Mucosa of rectum (tissue), 2 donors: Measurements from ENCODE around the gene SMURF2.

Experiments used
- H3K27ac ChIP-seq, 2 donors: one replicate each; pipeline ENCODE4 v1.7.0; 2013; ENCODE audit warnings: inconsistent platforms in 2 of 2, low read depth in 2 of 2, low read length in 2 of 2
- H3K27me3 ChIP-seq, 2 donors: one replicate each; pipeline ENCODE4 v1.7.0; 2013; ENCODE audit warnings: low read length in 2 of 2; ENCODE audit not compliant: control insufficient read depth in 2 of 2, insufficient read depth in 2 of 2
- H3K36me3 ChIP-seq, 2 donors: one replicate each; pipeline ENCODE4 v1.7.0; 2013; ENCODE audit warnings: low read length in 2 of 2; ENCODE audit not compliant: control insufficient read depth in 2 of 2, insufficient read depth in 2 of 2
- H3K4me1 ChIP-seq, 2 donors: one replicate each; pipeline ENCODE4 v1.7.0; 2013; ENCODE audit warnings: low read length in 2 of 2, mild to moderate bottlenecking in 1 of 2; ENCODE audit not compliant: control insufficient read depth in 2 of 2, insufficient read depth in 2 of 2
- H3K4me3 ChIP-seq, 2 donors: one replicate each; pipeline ENCODE4 v1.7.0; 2013; ENCODE audit warnings: low read length in 2 of 2
- H3K9ac ChIP-seq, 2 donors: one replicate each; pipeline ENCODE4 v1.7.0; 2013; ENCODE audit warnings: low read length in 2 of 2, low read depth in 1 of 2, mild to moderate bottlenecking in 1 of 2
- H3K9me3 ChIP-seq, 2 donors: one replicate each; pipeline ENCODE4 v1.7.0; 2013; ENCODE audit warnings: low read length in 2 of 2; ENCODE audit not compliant: control insufficient read depth in 2 of 2
- donor health status: healthy.
- donor health status: Normal muscosa, but diverticular disease.

Gene SMURF2

GRCh38 chr17:64655704-64656103 lies 6.4 kb downstream of the SMURF2 start:
- H3K9ac ChIP-seq: no peak overlapping the region
- H3K4me1 ChIP-seq: peaks cover 0 to 4% of the 10 kb centered on the region in 2 donors
- no peaks in the 10 kb centered on the region for H3K9me3 ChIP-seq
- no peaks in the 10 kb centered on the region for H3K36me3 ChIP-seq
- no peak overlapping the region for H3K4me3 ChIP-seq
- no peak overlapping the region for H3K27ac ChIP-seq
- H3K27me3 ChIP-seq: no peaks in the 10 kb centered on the region

- no peak overlapping the region for H3K4me3 ChIP-seq
- H3K36me3 ChIP-seq: no peaks in the 10 kb centered on the region
- peaks cover 0 to 1% of the 10 kb centered on the region in 2 donors for H3K4me1 ChIP-seq
- H3K9ac ChIP-seq: no peak overlapping the region
- H3K27me3 ChIP-seq: no peaks in the 10 kb centered on the region
- no peaks in the 10 kb centered on the region for H3K9me3 ChIP-seq
- H3K27ac ChIP-seq: no peak overlapping the region
These were observed 8.1 kb downstream of the SMURF2 start for GRCh38 chr17:64653985-64654355.

DNA sequence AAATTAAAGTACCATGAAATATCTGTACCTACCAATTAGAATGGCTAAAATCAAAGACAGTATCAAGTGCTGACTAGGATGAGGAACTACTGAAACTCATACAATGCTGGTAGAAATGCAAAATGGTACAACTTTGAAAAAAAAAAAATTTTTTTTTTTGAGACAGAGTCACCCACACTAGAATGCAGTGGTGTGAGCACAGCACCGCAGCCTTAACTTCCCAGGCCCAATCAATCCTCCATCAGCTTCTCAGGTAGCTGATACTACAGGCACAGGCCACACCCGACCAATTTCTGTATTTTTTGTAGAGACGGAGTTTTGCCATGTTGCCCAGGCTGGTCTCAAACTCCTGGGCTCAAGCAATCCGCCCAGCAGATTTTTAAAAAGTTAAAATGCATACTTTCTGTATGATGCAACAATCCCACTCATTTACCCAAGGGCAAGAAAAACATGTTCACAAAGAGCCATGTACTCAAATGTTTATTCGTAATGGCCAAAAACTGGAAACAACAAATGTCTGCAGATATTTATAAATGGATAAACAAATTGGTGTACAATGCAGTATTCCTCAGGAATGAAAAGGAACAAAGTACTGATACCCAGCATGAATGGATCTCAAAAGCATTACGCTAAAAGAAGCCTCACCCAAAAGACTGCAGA lies 8.7 kb downstream of the SMURF2 start:
- Histone ChIP-seq H3K9me3 (no peaks in the 10 kb centered on the region), H3K9ac (no peak overlapping the region), H3K27me3 (no peaks in the 10 kb centered on the region), H3K4me3 (no peak overlapping the region), H3K27ac (no peak overlapping the region), H3K4me1 (peaks cover 0 to 3% of the 10 kb centered on the region in 2 donors), H3K36me3 (no peaks in the 10 kb centered on the region)

DNA sequence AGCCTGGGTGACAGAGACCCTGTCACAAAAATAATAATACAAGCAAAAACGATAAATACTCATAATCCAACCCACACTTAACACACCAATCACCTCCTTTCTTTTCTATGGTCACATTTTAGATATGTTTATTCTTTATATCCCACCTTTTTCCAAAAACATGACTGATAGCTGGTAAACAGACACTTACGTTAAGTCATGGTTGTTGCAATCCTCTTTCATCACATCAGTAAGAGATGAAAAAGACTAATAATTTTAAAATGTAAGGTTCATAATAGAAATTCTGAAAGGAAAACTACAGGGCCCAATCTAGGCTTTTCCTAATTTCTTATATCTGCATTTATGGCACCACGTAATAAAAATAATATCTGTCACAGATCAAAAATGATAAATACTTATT lies 10.2 kb downstream of the SMURF2 start:
- peaks cover 0 to 1% of the 10 kb centered on the region in 2 donors for H3K36me3 ChIP-seq
- H3K9me3 ChIP-seq: no peaks in the 10 kb centered on the region
- H3K4me1 ChIP-seq: peaks cover 0 to 3% of the 10 kb centered on the region in 2 donors
- H3K27me3 ChIP-seq: no peaks in the 10 kb centered on the region
- no peak overlapping the region for H3K27ac ChIP-seq
- no peak overlapping the region for H3K9ac ChIP-seq
- no peak overlapping the region for H3K4me3 ChIP-seq

- Histone ChIP-seq H3K4me3 (no peak overlapping the region), H3K4me1 (peaks cover 0 to 3% of the 10 kb centered on the region in 2 donors), H3K27me3 (no peaks in the 10 kb centered on the region), H3K36me3 (peaks cover 0 to 4% of the 10 kb centered on the region in 2 donors), H3K9ac (no peak overlapping the region), H3K9me3 (no peaks in the 10 kb centered on the region), H3K27ac (no peak overlapping the region)
These were observed 13.9 kb downstream of the SMURF2 start for GRCh38 chr17:64648234-64648633.

DNA sequence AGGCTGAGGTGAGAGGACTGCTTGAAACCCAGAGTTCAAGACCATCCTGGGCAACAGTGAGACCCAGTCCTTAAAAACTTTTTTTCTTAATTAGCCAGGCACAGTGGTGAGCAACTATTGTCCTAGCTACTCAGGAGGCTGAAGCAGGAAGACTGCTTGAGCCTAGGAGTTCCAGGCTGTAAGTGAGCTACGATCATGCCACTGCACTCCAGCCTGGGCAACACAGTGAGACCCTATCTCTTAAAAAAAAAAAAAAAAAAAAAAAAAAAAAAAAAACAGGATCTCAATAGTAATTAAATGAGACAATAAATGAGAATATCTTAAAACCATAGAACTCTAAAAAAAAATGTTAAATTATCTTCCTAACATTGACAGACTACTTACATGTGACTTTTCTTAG lies 14.3 kb downstream of the SMURF2 start:
- no peaks in the 10 kb centered on the region for H3K9me3 ChIP-seq
- H3K27ac ChIP-seq: no peak overlapping the region
- no peak overlapping the region for H3K9ac ChIP-seq
- peaks cover 0 to 4% of the 10 kb centered on the region in 2 donors for H3K36me3 ChIP-seq
- H3K4me1 ChIP-seq: peaks cover 0 to 3% of the 10 kb centered on the region in 2 donors
- no peaks in the 10 kb centered on the region for H3K27me3 ChIP-seq
- H3K4me3 ChIP-seq: no peak overlapping the region

GRCh38 chr17:64639516-64639915 lies 22.6 kb downstream of the SMURF2 start:
- Histone ChIP-seq H3K4me1 (peaks cover 0 to 2% of the 10 kb centered on the region in 2 donors), H3K4me3 (no peak overlapping the region), H3K27ac (no peak overlapping the region), H3K27me3 (no peaks in the 10 kb centered on the region), H3K36me3 (peaks cover 0 to 2% of the 10 kb centered on the region in 2 donors), H3K9ac (no peak overlapping the region), H3K9me3 (no peaks in the 10 kb centered on the region)

DNA sequence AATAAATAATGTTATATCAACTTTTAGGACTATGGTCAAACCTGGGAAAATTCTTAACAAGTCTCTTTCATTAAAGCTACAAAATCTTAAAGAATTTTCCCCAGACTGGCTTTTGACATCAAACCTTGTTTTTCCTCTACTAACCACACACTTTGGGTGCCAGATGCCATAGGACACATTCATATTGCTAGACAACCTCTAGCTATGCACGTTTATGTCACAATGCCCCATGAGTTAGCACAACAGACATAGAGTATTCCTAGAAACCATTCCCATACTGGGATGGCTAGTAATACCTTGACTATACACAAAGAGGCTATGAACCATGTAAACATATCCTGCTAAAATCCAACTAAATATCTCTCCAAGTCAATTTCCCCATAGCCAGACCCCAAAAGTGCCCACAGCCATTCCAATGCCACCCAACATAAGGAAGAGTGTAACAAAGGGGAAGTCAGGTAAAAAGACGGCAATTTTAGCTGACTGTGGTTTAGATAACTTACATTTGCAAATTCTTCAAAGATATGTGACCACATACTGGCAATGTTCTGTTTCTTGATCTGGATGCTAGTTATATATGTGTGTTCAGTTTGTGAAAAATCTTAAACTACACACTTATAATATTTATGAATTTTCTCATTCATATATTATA lies 23.4 kb downstream of the SMURF2 start:
- no peak overlapping the region for H3K9ac ChIP-seq
- H3K9me3 ChIP-seq: no peaks in the 10 kb centered on the region
- H3K36me3 ChIP-seq: peaks cover 0 to 2% of the 10 kb centered on the region in 2 donors
- H3K27ac ChIP-seq: no peak overlapping the region
- H3K4me1 ChIP-seq: peaks cover 0 to 2% of the 10 kb centered on the region in 2 donors
- H3K27me3 ChIP-seq: no peaks in the 10 kb centered on the region
- H3K4me3 ChIP-seq: no peak overlapping the region

DNA sequence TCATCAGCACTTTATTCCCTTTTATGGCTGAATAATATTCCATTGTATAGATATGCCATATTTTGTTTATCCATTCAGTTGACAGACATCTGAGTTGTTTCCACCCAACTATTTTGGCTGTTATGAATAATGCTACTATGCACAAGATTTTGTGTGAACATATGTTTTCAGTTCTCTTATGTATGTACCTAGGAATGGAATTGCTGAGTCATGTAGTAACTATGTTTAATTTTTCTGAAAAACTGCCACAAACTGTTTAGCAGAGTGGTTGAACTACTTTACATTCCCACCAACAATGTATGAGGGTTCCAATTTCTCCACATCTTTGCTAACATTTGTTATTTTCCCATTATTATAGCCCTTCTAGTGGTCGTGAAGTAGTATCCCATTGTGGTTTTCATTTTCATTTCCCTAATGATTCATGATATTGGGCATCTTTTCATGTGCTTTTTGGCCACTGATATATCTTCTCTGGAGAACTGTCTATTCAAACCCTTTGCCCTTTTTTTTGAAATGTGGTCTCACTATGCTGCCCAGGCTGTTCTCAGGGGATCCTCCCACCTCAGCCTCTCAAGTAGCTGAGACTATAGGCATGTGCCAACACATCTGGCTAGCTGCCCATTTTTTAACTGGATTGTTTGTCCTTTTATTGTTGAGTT lies 26.3 kb downstream of the SMURF2 start:
- H3K4me1 ChIP-seq: no peaks in the 10 kb centered on the region

DNA sequence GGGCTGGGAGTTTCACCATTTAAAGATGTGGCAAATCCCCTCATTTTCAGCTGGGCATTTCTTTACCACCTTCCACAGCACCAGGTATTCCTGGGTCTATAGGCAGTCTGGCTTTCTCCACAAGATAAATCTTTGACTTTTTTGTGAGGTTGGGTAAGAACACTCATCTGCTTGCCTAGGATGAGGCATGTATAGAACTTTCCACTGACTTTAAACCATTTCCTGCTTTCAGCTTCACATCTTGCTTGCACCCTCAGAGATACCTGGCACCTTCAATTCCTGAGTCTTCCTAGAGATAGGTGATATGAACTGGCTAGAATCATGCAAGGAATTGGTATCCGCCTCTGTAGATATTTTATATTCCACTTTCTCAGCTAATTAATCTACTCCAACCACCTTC lies 27.9 kb downstream of the SMURF2 start:
- H3K27me3 ChIP-seq: no peaks in the 10 kb centered on the region
- no peaks in the 10 kb centered on the region for H3K36me3 ChIP-seq
- no peak overlapping the region for H3K4me3 ChIP-seq
- no peaks in the 10 kb centered on the region for H3K9me3 ChIP-seq
- H3K4me1 ChIP-seq: no peaks in the 10 kb centered on the region
- H3K9ac ChIP-seq: no peak overlapping the region
- no peak overlapping the region for H3K27ac ChIP-seq

More for the DNA sequence above, 26.3 kb downstream of the SMURF2 start:
- no peaks in the 10 kb centered on the region for H3K27me3 ChIP-seq
- H3K4me3 ChIP-seq: no peak overlapping the region
- no peaks in the 10 kb centered on the region for H3K9me3 ChIP-seq
- no peaks in the 10 kb centered on the region for H3K36me3 ChIP-seq
- H3K27ac ChIP-seq: no peak overlapping the region
- no peak overlapping the region for H3K9ac ChIP-seq
